B cell (primary cell): ENCODE data around the gene TUBAL3. TPM values are rescaled to one million over a fixed set of nuclear protein-coding genes. Genes with fewer than 3 reads are reported as not detected.

ENCODE experiments used
- ATAC-seq: fragments of 200-7000 bp; cut with Tn5 transposase; one replicate; pipeline ENCODE4 v1.10.0; 2021; ENCODE audit warnings: low read depth, mild to moderate bottlenecking, moderate number of reproducible peaks, moderate library complexity
- CTCF ChIA-PET: fragments of 350-600 bp; sonication (Branson Sonifier 250); formaldehyde crosslinking; loops from one replicate; lab custom pipeline; 2021; ENCODE audit warnings: antibody characterized with exemption, inconsistent platforms; lab: Charles Lee
- POLR2A ChIA-PET: fragments of 350-600 bp; sonication (Branson Sonifier 250); formaldehyde crosslinking; loops from one replicate; lab custom pipeline; 2021; ENCODE audit warnings: antibody characterized with exemption; lab: Charles Lee
- DNase-seq: peaks from one replicate; pipeline ENCODE4 v3.0.0; 2013
- H2AFZ ChIP-seq: 2 replicates; pipeline ENCODE4 v1.6.1; 2012; ENCODE audit warnings: mild to moderate bottlenecking, low read depth, low read length; ENCODE audit not compliant: insufficient read depth, poor library complexity, severe bottlenecking
- H3K27ac ChIP-seq, 2 donors: 1 replicate in 1 of 2; 2 replicates in 1 of 2; pipeline ENCODE4 v1.5.1; 2012 to 2013; ENCODE audit warnings: low read length in 2 of 2, mild to moderate bottlenecking in 2 of 2, moderate library complexity in 1 of 2
- H3K27me3 ChIP-seq, 4 experiments: fragments of 200-600 bp in 1 of 4; sonication (generic) in 1 of 4; replicated peaks in 1 of 4; 1 replicate in 2 of 4; 2 replicates in 2 of 4; pipeline versions ENCODE4 v1.6.1 to v1.7.0; 2013 to 2016; ENCODE audit warnings: low read length in 3 of 4, mild to moderate bottlenecking in 2 of 4, mixed read lengths in 1 of 4, moderate library complexity in 1 of 4; ENCODE audit not compliant: insufficient read depth in 4 of 4, control insufficient read depth in 3 of 4; ENCODE audit errors: control extremely low read depth in 1 of 4
- H3K36me3 ChIP-seq, 2 experiments: replicated peaks in 1 of 2; 1 replicate in 1 of 2; 2 replicates in 1 of 2; pipeline versions ENCODE4 v1.6.1 to v1.7.1; 2013; ENCODE audit warnings: low read length in 1 of 2; ENCODE audit not compliant: insufficient read depth in 2 of 2, control insufficient read depth in 1 of 2; ENCODE audit errors: control extremely low read depth in 1 of 2, extremely low read depth in 1 of 2
- H3K4me1 ChIP-seq, 2 donors: fragments of 200-600 bp in 1 of 2; sonication (generic) in 1 of 2; 1 replicate in 1 of 2; 2 replicates in 1 of 2; pipeline versions ENCODE4 v1.5.1 to v1.6.1; 2013 to 2017; ENCODE audit warnings: low read length in 2 of 2; ENCODE audit not compliant: control insufficient read depth in 2 of 2, insufficient read depth in 2 of 2
- H3K4me2 ChIP-seq: replicated peaks from 2 replicates; pipeline ENCODE3; 2012; ENCODE audit warnings: mild to moderate bottlenecking, low read depth, low read length; ENCODE audit not compliant: poor library complexity, severe bottlenecking
- H3K4me3 ChIP-seq, 5 experiments: fragments of 200-600 bp in 1 of 5; sonication (generic) in 1 of 5; 1 replicate in 3 of 5; 2 replicates in 2 of 5; pipeline versions ENCODE4 v1.5.1 to v1.7.0; 2011 to 2016; ENCODE audit warnings: low read length in 4 of 5, mild to moderate bottlenecking in 4 of 5, low read depth in 2 of 5, control low read depth in 1 of 5, moderate library complexity in 1 of 5; ENCODE audit not compliant: insufficient read depth in 1 of 5; ENCODE audit errors: control extremely low read depth in 1 of 5, extremely low read depth in 1 of 5
- H3K79me2 ChIP-seq: fragments of 200-600 bp; sonication (generic); one replicate; pipeline ENCODE4 v1.6.0; 2016; ENCODE audit warnings: low read length; ENCODE audit not compliant: control insufficient read depth, insufficient read depth
- H3K9ac ChIP-seq: fragments of 200-600 bp; sonication (generic); 2 replicates; pipeline ENCODE4 v1.6.1; 2017; ENCODE audit warnings: mild to moderate bottlenecking, low read length, moderate library complexity
- H3K9me3 ChIP-seq, 3 donors: one replicate each; pipeline versions ENCODE4 v1.6.1 to v1.7.1; 2013; ENCODE audit warnings: low read length in 2 of 3; ENCODE audit not compliant: control insufficient read depth in 2 of 3, insufficient read depth in 1 of 3; ENCODE audit errors: control extremely low read depth in 1 of 3
- H4K20me1 ChIP-seq: 2 replicates; pipeline ENCODE4 v1.6.0; 2012; ENCODE audit warnings: mild to moderate bottlenecking, low read length; ENCODE audit not compliant: insufficient read depth, control insufficient read depth, poor library complexity, severe bottlenecking
- H3K27ac Mint-ChIP-seq: one replicate; pipeline ENCODE4 v1.8.0; 2021; ENCODE audit warnings: mixed read lengths
- H3K27me3 Mint-ChIP-seq: one replicate; pipeline ENCODE4 v1.8.0; 2021; ENCODE audit warnings: mixed read lengths
- H3K4me1 Mint-ChIP-seq: one replicate; pipeline ENCODE4 v1.8.0; 2021; ENCODE audit warnings: mixed read lengths
- H3K4me3 Mint-ChIP-seq: one replicate; pipeline ENCODE4 v1.8.0; 2021; ENCODE audit warnings: mixed read lengths
- H3K9me3 Mint-ChIP-seq: one replicate; pipeline ENCODE4 v1.8.0; 2022; ENCODE audit warnings: mixed read lengths; ENCODE audit not compliant: insufficient read depth
- CTCF ChIP-seq: fragments of 200-600 bp; IDR thresholded peaks from one replicate; pipeline ENCODE4 v1.8.0; 2022; ENCODE audit warnings: antibody characterized with exemption, mild to moderate bottlenecking
- EZH2 ChIP-seq: IDR thresholded peaks from 2 replicates; pipeline ENCODE4 v1.6.1; 2012; ENCODE audit warnings: borderline replicate concordance, low read depth, mild to moderate bottlenecking, moderate library complexity, low read length; ENCODE audit not compliant: insufficient read depth, poor library complexity, severe bottlenecking
- WGBS: methylation state at CpG from one replicate; pipeline ENCODE4 v1.1.5; 2013; ENCODE audit warnings: missing lambda C conversion rate; ENCODE audit not compliant: insufficient coverage; 5-methylcytosine and 5-hydroxymethylcytosine counted together
- intact Hi-C: fragments of 100-400 bp; cut with micrococcal nuclease; formaldehyde crosslinking; loops from one replicate; pipeline ENCODE4 v1.10.0; 2022
- polyA plus RNA-seq: library from polyadenylated mRNA; depleted of rRNA; stranded (reverse); fragments of >200 nt; gene quantifications from 2 replicates; pipeline ENCODE4 v1.2.3, GENCODE V29; 2012
- total RNA-seq, 2 donors: library from RNA; stranded (reverse); fragments of 120-200 nt in 1 of 2; gene quantifications; 1 replicate in 1 of 2; 2 replicates in 1 of 2; pipeline versions ENCODE4 v1.2.3 to v1.2.4, GENCODE V29; 2013 to 2022

Gene TUBAL3
- total and polyA plus RNA-seq, 2 donors (not counting 1 experiment from before 2014, with no cell fraction given) = not detected

- no peak overlapping the region for H3K4me3 ChIP-seq
- no peaks in the 10 kb centered on the region for H3K27me3 ChIP-seq
- Mint-ChIP-seq H3K9me3 (no peaks in the 10 kb centered on the region), H3K27ac (no peak overlapping the region), H3K4me3 (no peak overlapping the region), H3K27me3 (no peaks in the 10 kb centered on the region), H3K4me1 (peaks cover 3% of the 10 kb centered on the region)
- WGBS = 86% methylated on average over 8 of the region's 13 CpGs
- no peak overlapping the region for H3K9ac ChIP-seq
- TF ChIP-seq CTCF (no peak), EZH2 (no peak)
- H3K4me2 ChIP-seq = no peak overlapping the region
- DNase-seq (no peak), ATAC-seq (no peak)
- no peaks in the 10 kb centered on the region for H3K9me3 ChIP-seq
- no peak overlapping the region for H2AFZ ChIP-seq
- H3K4me1 ChIP-seq = peaks cover 0 to 2% of the 10 kb centered on the region in 2 donors
- H3K27ac ChIP-seq = no peak overlapping the region
- H3K79me2 ChIP-seq = no peaks in the 10 kb centered on the region
- ChIA-PET CTCF (interaction anchor here (1.3 to 2.8 kb wide), 5 partner anchors 8 to 175 kb away, joined by 3 to 11 read pairs (median 6); no protein-coding TSS in a partner anchor), POLR2A (no interaction called here)
- H3K36me3 ChIP-seq = peaks cover 0 to 19% of the 10 kb centered on the region in 2 experiments
- no peaks in the 10 kb centered on the region for H4K20me1 ChIP-seq
- intact Hi-C loops = no loop called here
These were observed 49.3 kb upstream of the TUBAL3 start for GRCh38 chr10:5453749-5454489.
